DND-41 (cell line): Measurements from ENCODE around the gene PITPNC1.

Source experiments
- ATAC-seq: fragments of 200-7000 bp; cut with Tn5 transposase; 3 replicates; pipeline ENCODE4 v1.9.1; 2021; ENCODE audit warnings: low read depth; ENCODE audit not compliant: insufficient read depth
- DNase-seq: peaks from one replicate; pipeline ENCODE4 v3.0.0-alpha.2; 2020
- H2AFZ ChIP-seq: 2 replicates; pipeline ENCODE4 v1.6.0; 2012; ENCODE audit warnings: low read depth, low read length
- H3K27ac ChIP-seq: 2 replicates; pipeline ENCODE4 v1.5.1; 2012; ENCODE audit warnings: low read length, inconsistent platforms
- H3K27me3 ChIP-seq: fragments of 200-600 bp; sonication (generic); 2 replicates; pipeline ENCODE4 v1.6.0; 2012; ENCODE audit warnings: low read length, mild to moderate bottlenecking, inconsistent platforms; ENCODE audit not compliant: insufficient read depth, poor library complexity
- H3K36me3 ChIP-seq: 2 replicates; pipeline ENCODE4 v1.5.1; 2012; ENCODE audit warnings: low read length, inconsistent platforms; ENCODE audit not compliant: insufficient read depth
- H3K4me1 ChIP-seq: 2 replicates; pipeline ENCODE4 v1.5.1; 2012; ENCODE audit warnings: mild to moderate bottlenecking, low read length; ENCODE audit not compliant: insufficient read depth
- H3K4me2 ChIP-seq: 2 replicates; pipeline ENCODE4 v1.6.0; 2012; ENCODE audit warnings: mild to moderate bottlenecking, moderate library complexity, low read length, inconsistent platforms; ENCODE audit not compliant: insufficient read depth
- H3K4me3 ChIP-seq, 2 experiments: fragments of 200-600 bp in 1 of 2; shearing (Covaris generic) in 1 of 2; 2 replicates each; pipeline ENCODE4 v1.5.1; 2012 to 2016; ENCODE audit warnings: inconsistent platforms in 2 of 2, low read length in 2 of 2, mild to moderate bottlenecking in 2 of 2, low read depth in 1 of 2, moderate library complexity in 1 of 2
- H3K79me2 ChIP-seq: 2 replicates; pipeline ENCODE4 v1.6.0; 2012; ENCODE audit warnings: low read length, inconsistent platforms; ENCODE audit not compliant: insufficient read depth
- H3K9ac ChIP-seq: 2 replicates; pipeline ENCODE4 v1.6.0; 2012; ENCODE audit warnings: low read depth, mild to moderate bottlenecking, inconsistent platforms, low read length, moderate library complexity
- H3K9me3 ChIP-seq: 2 replicates; pipeline ENCODE4 v1.5.1; 2012; ENCODE audit warnings: low read length, moderate library complexity, mild to moderate bottlenecking, inconsistent platforms; ENCODE audit not compliant: insufficient read depth, severe bottlenecking
- H4K20me1 ChIP-seq: 2 replicates; pipeline ENCODE4 v1.6.0; 2012; ENCODE audit warnings: low read length; ENCODE audit not compliant: insufficient read depth
- CTCF ChIP-seq: IDR thresholded peaks from 2 replicates; pipeline ENCODE4 v1.5.1; 2012; ENCODE audit warnings: borderline replicate concordance, low read length, moderate library complexity, mild to moderate bottlenecking; ENCODE audit not compliant: poor library complexity, severe bottlenecking; ENCODE audit errors: extremely low read depth
- EZH2 ChIP-seq: IDR thresholded peaks from 3 replicates; pipeline ENCODE4 v1.6.1; 2012; ENCODE audit warnings: borderline replicate concordance, low read depth, mild to moderate bottlenecking, moderate library complexity, low read length, inconsistent platforms; ENCODE audit not compliant: severe bottlenecking

Gene PITPNC1

DNA sequence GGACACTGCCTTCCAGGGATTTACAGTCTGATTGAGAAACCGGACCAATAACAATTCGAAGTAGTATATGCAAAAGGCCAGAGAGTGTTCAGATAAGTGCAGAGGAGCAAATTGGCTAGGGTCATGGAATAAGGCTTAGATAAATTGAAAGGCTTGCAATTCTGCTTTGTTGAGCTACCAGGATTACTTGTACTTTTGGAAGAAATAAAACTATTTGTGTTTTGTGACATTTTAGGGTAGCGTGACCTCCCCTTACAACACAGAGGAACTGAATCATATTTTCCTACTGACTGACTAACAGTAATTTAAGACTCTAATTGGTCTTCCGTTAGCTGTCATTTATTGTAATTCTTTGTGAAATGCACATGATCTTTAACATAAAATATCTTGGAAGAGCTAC is 104.7 kb downstream of the PITPNC1 start:
- no peak overlapping the region for H3K4me3 ChIP-seq
- H3K27me3 ChIP-seq: no peaks in the 10 kb centered on the region
- DNase-seq (no peak), ATAC-seq (no peak)
- H2AFZ ChIP-seq: no peak overlapping the region
- TF ChIP-seq EZH2 (no peak), CTCF (no peak)
- no peaks in the 10 kb centered on the region for H3K9me3 ChIP-seq
- H3K36me3 ChIP-seq: no peaks in the 10 kb centered on the region
- H4K20me1 ChIP-seq: 0 out of 2 replicates have a peak, but pooled peaks cover 3% of the 10 kb centered on the region
- H3K4me2 ChIP-seq: no peak overlapping the region
- H3K27ac ChIP-seq: no peak overlapping the region
- H3K79me2 ChIP-seq: no peaks in the 10 kb centered on the region
- no peak overlapping the region for H3K9ac ChIP-seq
- H3K4me1 ChIP-seq: no peaks in the 10 kb centered on the region

DNA sequence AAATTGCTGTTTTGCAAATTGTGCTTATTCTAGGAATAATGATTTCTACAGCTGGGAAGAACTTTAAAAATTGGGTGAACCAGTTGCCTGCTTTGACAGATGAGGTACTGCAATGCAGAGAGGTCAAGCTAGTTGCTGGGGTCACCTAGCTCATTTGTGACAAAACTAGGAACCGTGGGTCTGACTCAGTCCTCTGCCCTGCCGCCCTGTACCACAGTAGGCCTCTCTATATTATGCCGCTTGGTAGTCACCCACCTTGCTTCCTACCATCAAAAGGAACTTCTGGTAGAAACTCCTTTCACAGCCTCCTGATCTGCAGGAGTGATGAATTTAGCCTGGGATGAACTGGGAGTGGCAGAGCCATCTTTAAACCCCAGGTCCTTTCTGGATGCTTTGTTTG is 105.7 kb downstream of the PITPNC1 start:
- Histone ChIP-seq H2AFZ (no peak overlapping the region), H3K4me3 (no peak overlapping the region), H3K27me3 (no peaks in the 10 kb centered on the region), H4K20me1 (0 out of 2 replicates have a peak, but pooled peaks cover 3% of the 10 kb centered on the region), H3K36me3 (no peaks in the 10 kb centered on the region), H3K4me1 (no peaks in the 10 kb centered on the region), H3K9ac (no peak overlapping the region), H3K79me2 (no peaks in the 10 kb centered on the region), H3K4me2 (no peak overlapping the region), H3K27ac (no peak overlapping the region), H3K9me3 (no peaks in the 10 kb centered on the region)
- ATAC-seq: no peak
- TF ChIP-seq EZH2: no peak
- no peak for DNase-seq

DNA sequence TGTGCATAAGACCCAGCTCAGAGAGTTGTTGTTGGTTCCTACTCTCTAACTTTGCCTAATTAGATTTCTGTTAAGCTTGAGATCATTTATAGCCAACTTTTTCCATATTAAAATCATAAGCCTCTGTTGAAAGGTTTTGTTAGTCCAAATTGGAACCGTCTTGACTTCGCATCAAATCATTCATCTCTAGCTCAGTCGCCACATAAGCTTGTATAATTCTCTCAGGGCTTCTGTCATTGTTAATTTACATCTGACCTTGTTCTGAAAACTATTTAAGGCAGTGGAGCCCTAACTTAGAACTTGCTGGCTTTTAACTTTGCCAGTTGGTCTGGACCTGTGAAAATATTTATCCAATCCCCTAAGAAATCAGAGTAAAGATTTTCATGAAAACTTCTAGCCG is 107.2 kb downstream of the PITPNC1 start:
- no peaks in the 10 kb centered on the region for H3K27me3 ChIP-seq
- H2AFZ ChIP-seq: no peak overlapping the region
- H3K4me3 ChIP-seq: no peak overlapping the region
- ATAC-seq (no peak), DNase-seq (no peak)
- no peaks in the 10 kb centered on the region for H3K36me3 ChIP-seq
- H4K20me1 ChIP-seq: 0 out of 2 replicates have a peak, but pooled peaks cover 3% of the 10 kb centered on the region
- no peaks in the 10 kb centered on the region for H3K4me1 ChIP-seq
- H3K9me3 ChIP-seq: no peaks in the 10 kb centered on the region
- TF ChIP-seq CTCF (no peak), EZH2 (no peak)
- no peak overlapping the region for H3K9ac ChIP-seq
- H3K4me2 ChIP-seq: no peak overlapping the region
- H3K27ac ChIP-seq: no peak overlapping the region
- no peaks in the 10 kb centered on the region for H3K79me2 ChIP-seq

- Histone ChIP-seq H3K79me2 (no peaks in the 10 kb centered on the region), H3K27me3 (no peaks in the 10 kb centered on the region), H3K27ac (no peak overlapping the region), H3K4me3 (no peak overlapping the region), H3K36me3 (no peaks in the 10 kb centered on the region), H2AFZ (no peak overlapping the region), H3K4me1 (no peaks in the 10 kb centered on the region), H4K20me1 (0 out of 2 replicates have a peak, but pooled peaks cover 3% of the 10 kb centered on the region), H3K4me2 (no peak overlapping the region), H3K9ac (no peak overlapping the region), H3K9me3 (no peaks in the 10 kb centered on the region)
- ATAC-seq: no peak
- no peak for TF ChIP-seq CTCF
- no peak for TF ChIP-seq EZH2
- no peak for DNase-seq
These were observed 108.6 kb downstream of the PITPNC1 start for GRCh38 chr17:67485666-67486065.
